ENCODE measurements around the gene CDKN1C. TPM values are rescaled to one million over a fixed set of nuclear protein-coding genes. Genes with fewer than 3 reads are reported as not detected.

The CDKN1C gene
- polyA plus RNA-seq, 1 experiment, result 2.1 TPM

DNA sequence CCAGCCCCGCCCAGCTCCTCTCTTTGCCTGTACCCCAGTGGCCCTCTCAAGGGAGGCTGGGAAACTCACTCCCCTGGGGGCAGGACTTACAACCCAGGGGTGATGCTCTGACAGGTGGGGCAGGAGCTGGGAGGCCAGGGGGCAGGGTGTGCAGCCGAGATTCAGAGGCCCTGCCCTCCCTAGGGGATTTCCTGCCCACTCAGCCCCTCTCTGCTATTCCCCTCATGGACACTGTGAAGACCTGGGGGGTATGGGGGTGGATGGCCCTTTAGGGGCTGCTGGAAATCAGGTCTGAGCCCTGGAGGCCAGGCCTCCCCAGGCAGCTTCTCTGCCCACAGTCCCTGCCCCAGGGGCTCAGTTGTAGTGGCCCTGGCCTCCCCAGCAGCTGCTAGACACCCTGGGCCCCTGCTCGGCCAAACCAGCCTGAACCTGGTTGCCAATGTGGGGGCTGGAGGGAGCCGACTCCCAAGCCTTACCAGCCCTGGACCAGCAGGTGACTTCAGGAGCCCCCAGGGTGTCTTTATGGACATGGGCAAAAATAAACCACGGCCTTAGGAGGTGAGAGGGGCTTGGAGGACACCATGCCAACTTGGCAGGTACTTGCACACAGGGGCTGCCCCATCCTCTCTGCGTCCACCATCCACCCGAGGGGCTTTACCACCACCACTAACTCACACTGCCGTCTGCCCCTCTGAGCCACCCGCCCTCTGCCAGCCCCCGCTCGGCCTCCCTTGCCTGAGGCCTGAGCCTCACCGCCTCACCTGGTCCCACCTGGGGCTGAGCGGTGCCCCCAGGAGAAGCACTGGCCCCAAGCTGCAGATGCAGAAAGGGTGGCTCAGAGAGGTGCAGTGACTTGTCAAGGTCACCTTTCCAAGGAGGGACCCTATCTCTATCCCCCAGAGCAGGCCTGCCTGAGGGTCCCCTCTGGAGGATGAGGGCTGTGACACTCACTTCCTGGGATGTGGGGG is 46.5 kb upstream of the CDKN1C start:
- Histone ChIP-seq H3K4me3 (ENCODE audit: low read depth, low read length) (no peak overlapping the region), H3K27me3 (ENCODE audit: control insufficient read depth, insufficient read depth, low read length) (no peaks in the 10 kb centered on the region), H3K36me3 (ENCODE audit: control insufficient read depth, insufficient read depth, low read length) (no peaks in the 10 kb centered on the region)
- ChIA-PET CTCF (interaction anchor here (0.7 to 3.2 kb wide), 3 partner anchors 10 to 399 kb away, joined by 3 to 16 read pairs (median 5); no protein-coding TSS in a partner anchor), POLR2A (no interaction called here)
- no peak for DNase-seq (ENCODE audit: low read depth)
- TF ChIP-seq, protein P1, sequence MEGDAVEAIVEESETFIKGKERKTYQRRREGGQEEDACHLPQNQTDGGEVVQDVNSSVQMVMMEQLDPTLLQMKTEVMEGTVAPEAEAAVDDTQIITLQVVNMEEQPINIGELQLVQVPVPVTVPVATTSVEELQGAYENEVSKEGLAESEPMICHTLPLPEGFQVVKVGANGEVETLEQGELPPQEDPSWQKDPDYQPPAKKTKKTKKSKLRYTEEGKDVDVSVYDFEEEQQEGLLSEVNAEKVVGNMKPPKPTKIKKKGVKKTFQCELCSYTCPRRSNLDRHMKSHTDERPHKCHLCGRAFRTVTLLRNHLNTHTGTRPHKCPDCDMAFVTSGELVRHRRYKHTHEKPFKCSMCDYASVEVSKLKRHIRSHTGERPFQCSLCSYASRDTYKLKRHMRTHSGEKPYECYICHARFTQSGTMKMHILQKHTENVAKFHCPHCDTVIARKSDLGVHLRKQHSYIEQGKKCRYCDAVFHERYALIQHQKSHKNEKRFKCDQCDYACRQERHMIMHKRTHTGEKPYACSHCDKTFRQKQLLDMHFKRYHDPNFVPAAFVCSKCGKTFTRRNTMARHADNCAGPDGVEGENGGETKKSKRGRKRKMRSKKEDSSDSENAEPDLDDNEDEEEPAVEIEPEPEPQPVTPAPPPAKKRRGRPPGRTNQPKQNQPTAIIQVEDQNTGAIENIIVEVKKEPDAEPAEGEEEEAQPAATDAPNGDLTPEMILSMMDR (IDR thresholded peaks at IDR 0.05; ENCODE audit: insufficient read depth, low read depth, low read length), result no peak

DNA sequence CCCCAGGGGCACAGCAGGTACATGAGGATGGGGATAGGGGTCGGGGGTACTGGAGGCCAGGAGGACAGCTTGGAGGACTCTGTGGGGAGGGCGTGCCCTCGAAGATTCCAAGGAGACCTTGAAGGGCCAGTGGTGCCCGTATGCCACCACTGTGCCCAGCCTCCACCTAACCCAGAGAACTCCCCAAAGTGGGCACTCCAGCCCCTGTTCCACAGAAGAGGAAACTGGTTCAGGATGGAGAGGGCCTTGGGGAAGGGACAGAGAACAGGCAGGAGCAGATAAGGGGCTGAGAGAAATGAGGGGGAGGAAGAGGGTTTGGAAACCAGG is 45.8 kb upstream of the CDKN1C start:
- H3K36me3 ChIP-seq (ENCODE audit: control insufficient read depth, insufficient read depth, low read length), result no peaks in the 10 kb centered on the region
- CTCF ChIA-PET, result interaction anchor here (0.7 to 3.2 kb wide), 2 partner anchors 11 to 160 kb away, joined by 3 to 16 read pairs; no protein-coding TSS in a partner anchor
- TF ChIP-seq, protein P1 (IDR thresholded peaks at IDR 0.05; ENCODE audit: insufficient read depth, low read depth, low read length), result no peak

DNA sequence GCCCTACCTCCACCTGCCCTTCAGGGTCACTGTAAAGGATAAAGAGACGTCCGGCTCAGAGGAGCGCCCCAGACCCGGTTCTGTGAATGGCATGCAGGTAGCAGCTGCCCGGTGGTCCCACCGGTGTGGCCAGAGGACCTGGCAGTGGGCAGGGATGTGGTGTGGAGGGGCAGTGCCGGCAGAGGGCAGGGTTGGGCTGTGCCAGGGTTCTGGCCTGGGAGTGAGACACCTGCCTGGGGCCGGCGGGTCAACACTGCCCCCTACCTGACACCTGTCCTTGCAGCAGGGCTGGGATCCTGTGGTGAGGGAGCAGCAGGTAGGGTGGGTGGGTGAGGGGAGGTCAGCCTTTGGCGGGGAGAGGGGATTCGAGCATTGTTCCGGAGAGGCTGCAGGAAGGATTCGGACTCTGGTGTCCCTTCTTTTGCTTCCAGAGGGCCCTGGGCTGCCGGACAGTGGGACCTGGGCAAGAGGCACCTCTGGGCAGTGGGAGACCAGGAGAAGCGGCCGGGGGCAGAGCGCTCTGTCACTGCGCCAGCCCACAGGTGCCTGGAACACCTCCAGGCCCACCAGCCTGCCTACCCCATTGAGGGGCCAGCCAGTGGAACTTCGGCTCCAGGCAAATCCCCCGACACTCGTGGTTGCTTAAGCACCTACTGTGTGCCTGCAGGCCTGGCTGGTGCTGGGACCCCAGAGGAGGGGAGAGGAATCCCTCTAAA is 45.3 kb upstream of the CDKN1C start:
- CTCF ChIA-PET, result interaction anchor here (0.7 to 3.2 kb wide), 8 partner anchors 11 to 399 kb away, joined by 3 to 22 read pairs (median 9); no protein-coding TSS in a partner anchor
- POLR2A ChIA-PET, result no interaction called here
- DNase-seq (ENCODE audit: low read depth), result no peak

More for the DNA sequence above, 45.8 kb upstream of the CDKN1C start:
- no peak overlapping the region for H3K4me3 ChIP-seq (ENCODE audit: low read depth, low read length)
- no peak for DNase-seq (ENCODE audit: low read depth)
- POLR2A ChIA-PET, result no interaction called here
- no peaks in the 10 kb centered on the region for H3K27me3 ChIP-seq (ENCODE audit: control insufficient read depth, insufficient read depth, low read length)

DNA sequence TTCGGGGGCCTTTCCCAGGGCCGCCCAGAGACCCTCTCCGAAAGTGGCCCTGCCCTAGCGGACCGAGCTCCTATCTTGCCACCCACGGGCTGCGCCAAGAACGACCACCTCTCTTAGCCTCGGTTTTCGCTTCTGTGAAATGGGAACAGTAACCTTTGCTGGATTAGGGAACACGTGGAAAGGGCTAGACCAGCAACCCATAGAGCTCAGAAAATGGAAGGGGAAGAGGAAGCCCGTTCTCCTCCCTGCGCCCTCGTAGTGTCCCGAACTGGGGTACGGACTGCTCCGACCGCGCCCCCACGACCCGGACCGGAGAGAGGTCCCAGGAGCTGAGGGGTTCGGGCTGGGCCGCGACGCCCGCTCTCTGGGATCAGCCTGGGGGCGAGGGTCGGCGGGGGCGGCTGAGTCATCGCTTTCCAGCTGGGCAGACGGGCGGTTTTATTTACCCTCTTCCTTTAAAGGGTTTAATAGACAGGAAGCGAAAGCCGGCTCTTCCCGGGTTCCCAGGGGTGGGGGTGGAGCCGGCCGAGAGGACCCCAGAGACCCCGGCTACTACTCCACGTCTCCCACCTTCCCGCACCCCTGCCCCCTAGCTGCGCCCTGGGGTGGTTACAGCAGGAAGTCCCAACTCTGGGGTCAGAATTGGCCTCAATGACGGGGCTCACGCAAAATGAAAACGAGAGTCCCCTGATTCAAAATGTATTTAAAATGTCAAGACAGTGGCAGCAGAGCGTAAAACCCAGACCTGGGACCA is 44.6 kb upstream of the CDKN1C start:
- CTCF ChIA-PET, result interaction anchor here (0.7 to 3.2 kb wide), 12 partner anchors 12 to 398 kb away, joined by 3 to 22 read pairs (median 6); no protein-coding TSS in a partner anchor

More for the DNA sequence above, 45.3 kb upstream of the CDKN1C start:
- H3K4me3 ChIP-seq (ENCODE audit: low read depth, low read length), result peak overlapping the region; percentile 90
- TF ChIP-seq, protein P1 (IDR thresholded peaks at IDR 0.05; ENCODE audit: insufficient read depth, low read depth, low read length), result peak; percentile 38
- H3K36me3 ChIP-seq (ENCODE audit: control insufficient read depth, insufficient read depth, low read length), result no peaks in the 10 kb centered on the region
- H3K27me3 ChIP-seq (ENCODE audit: control insufficient read depth, insufficient read depth, low read length), result no peaks in the 10 kb centered on the region

More for the DNA sequence above, 44.6 kb upstream of the CDKN1C start:
- POLR2A ChIA-PET, result interaction anchor here (0.6 to 0.9 kb wide), 2 partner anchors 119 to 230 kb away, joined by 3 read pairs; partner anchors contain the start of gene KCNQ1OT1
- peak overlapping the region; percentile 90 for H3K4me3 ChIP-seq (ENCODE audit: low read depth, low read length)
- DNase-seq (ENCODE audit: low read depth), result no peak
- no peaks in the 10 kb centered on the region for H3K36me3 ChIP-seq (ENCODE audit: control insufficient read depth, insufficient read depth, low read length)
- TF ChIP-seq, protein P1 (IDR thresholded peaks at IDR 0.05; ENCODE audit: insufficient read depth, low read depth, low read length), result peak; percentile 66
- H3K27me3 ChIP-seq (ENCODE audit: control insufficient read depth, insufficient read depth, low read length), result no peaks in the 10 kb centered on the region
